ENCODE results near the gene STRN3.

GRCh38 chr14:31038521-31039166 is 12.5 kb upstream of the STRN3 start:
- TF ChIP-seq CTCF (IDR thresholded peaks at IDR 0.05; ENCODE audit: low read length) (no peak), EZH2 (IDR thresholded peaks at IDR 0.05; ENCODE audit: borderline replicate concordance, low read length) (no peak)

All from OCI-LY1 (cell line).